Measurements from ENCODE around the gene TCF19.
"Not testable (repeated sequence)": the region's sequence is repeated elsewhere in the genome, so short reads cannot be mapped to it uniquely, and the experiment has no call there.

TCF19 gene

DNA sequence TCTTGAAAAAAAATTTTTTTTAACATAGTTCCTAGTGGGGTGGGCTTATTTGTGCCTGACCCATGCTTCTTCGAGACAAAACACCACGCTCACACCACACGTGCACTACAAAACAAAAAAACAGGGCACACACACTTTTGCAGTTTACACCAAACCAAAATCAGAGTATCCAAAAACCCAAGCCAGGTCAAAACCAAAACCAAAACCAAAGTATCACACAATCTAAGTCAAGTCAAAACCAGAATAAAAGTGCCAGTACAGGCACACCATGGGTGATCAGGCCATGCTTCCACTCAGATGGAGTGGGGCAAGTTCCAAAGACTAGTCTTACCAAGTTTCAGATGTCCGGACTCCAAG is 27.3 kb downstream of the TCF19 start:
- DNase-seq: not testable (repeated sequence)

DNA sequence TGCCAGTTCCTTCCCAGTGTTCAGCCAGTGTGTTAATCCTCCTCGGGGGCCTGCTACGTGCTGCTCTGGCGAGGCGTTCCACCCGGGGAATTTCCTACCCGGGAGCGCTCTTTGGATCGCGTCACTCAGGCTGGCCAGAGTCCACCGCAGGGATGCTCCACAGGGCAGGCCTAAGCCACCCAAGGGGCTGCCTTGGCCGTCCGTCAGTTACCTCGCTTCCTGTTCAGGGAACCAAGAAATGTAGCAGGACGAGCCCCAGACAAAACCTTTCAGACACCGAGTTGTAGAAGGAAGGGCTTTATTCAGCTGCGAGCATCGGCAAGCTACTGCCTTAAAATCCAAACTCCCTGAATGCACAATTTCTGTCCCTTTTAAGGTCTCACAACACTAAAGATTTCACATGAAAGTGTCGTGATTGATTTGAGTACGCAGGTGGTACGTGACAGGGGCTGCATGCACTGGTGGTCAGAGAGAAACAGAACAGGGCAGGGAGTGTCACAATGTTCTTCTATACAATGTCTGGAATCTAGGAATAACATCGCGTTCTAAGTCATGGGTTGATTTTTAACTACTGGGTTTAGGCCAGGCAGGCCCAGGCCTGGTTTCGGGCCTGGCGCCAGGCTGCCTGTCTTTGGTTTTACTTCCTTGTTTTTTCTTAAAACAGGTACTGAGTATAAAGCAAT is 27.8 kb downstream of the TCF19 start:
- no peak for DNase-seq

DNA sequence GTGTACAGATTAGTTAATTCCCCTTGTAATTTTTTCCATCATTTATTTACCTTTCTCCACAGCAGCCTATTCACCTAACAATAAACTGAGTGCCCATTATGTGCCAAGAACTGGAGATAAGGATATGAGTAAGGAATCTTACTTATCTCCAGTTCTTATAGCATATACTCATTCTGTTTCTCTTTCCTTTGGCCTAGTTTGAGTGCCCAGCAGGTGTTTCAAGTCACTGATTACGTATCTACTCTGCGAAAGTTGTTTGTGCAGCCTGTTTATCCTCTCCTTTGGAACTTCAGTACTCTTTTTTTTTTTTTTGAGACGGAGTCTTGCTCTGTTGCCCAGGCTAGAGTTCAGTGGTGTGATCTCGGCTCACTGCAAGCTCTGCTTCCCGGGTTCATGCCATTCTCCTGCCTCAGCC is 29.4 kb downstream of the TCF19 start:
- no peak for DNase-seq

DNA sequence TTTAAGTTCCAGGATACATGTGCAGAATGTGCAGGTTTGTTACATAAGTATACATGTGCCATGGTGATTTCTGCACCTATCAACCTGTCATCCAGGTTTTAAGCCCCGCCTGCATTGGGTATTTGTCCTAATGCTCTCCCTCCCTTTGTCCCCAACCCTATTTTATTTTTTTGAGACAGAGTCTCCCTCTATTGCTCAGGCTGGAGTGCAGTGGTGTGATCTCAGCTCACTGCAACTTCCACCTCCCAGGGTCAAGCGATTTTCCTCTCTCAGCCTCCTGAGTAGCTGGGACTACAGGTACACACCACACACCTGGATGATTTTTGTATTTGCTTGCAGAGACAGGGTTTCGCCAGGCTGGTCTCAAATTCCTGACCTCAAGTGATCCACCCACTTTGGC is 30.8 kb downstream of the TCF19 start:
- not testable (repeated sequence) for DNase-seq

DNA sequence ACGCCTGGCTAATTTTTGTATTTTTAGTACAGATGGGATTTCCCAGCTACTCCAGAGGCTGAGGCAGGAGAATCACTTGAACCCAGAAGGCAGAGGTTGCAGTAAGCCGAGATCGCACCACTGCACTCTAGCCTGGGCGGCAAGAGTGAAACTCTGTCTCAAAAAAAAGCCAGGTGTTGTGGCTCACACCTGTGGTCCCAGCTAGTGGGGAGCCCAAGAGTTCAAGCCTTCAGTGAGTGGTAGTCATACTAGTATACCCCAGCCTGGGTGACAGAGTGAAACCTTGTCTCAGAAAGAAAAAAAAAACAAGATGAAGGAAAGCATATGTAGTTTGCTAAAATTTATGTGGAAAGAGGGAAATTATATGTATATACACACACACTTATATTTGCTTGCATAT is 32.1 kb downstream of the TCF19 start:
- no peak for DNase-seq

DNA sequence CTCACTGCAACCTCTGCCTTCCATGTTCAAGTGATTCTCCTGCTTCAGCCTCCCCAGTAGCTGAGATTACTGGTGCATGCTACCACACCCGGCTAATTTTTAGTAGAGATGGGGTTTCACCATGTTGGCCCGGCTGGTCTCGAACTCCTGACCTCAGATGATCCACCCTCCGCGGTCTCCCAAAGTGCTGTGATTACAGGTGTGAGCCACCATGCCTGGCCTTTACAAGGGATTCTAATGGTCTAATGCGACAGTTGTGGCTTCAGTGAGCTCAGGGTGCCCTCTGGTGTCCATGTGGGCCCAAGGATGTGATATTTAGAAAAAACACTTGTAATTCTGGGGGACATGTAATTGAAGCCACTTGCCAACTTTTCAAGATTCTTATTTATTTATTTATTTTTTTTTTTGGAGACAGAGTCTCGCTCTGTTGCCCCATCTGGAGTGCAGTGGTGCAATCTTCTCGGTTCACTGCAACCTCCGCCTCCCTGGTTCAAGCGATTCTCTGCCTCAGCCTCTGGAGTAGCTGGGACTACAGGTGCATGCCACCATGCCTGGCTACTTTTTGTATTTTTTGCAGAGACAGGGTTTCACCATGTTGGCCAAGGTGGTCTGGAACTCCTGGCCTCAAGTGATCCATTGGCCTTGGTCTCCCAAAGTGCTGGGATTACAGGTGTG is 34.2 kb downstream of the TCF19 start:
- peak; percentile 35 to 68 for DNase-seq

DNA sequence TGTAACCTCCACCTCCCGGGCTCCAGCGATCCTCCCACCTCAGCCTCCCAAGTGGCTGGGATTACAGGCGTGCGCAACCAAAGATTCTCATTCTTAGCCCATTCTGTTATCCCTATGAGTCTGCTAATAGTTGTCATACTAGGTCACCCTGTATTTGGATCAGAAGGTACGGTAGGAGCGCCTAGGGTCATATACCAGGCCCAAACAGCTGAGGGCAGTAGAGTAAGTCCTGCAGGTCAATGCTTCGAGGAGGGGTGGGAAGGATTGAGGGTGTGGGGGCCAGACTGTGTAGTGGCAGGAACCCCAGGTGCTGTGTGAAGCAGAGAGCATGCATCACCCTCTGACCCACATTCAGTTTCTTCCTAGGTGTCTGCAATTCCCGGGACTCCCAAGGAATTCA is 34.8 kb downstream of the TCF19 start:
- no peak for DNase-seq

DNA sequence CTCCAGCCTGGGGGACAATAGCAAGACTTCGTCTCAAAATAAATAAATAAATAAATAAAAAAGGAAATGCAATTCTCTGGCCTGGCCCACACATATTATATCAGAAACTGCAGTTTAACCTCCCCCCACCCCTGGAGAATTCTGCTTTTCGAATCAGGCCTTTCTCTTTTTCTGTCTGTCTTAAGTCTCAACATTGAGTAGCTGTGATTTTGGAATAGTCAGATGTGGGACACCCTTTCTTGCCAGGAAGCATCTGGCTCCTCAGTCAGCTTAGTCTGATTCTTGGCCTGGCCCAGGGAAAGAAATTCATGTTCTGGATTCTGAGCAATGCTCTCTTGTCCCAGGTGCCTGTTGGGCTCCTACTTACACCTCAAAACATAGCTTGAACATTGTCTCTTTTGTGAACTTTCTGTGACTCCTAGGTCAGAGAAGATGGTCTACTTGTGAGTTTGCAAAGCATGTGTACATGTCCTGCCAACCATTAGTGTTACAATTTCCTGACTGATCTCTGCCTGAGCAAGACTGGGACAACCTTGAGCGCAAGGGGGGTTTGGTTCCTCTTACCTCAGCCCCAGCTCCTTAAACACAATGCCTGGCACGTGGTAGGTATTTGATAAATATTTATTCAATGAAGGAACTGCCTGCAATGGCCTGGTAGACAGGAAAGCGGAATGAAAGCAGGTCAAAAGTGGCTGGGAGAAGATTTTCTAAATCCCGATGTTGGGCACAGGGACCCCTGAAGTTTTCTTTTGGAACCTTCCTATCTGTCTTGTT is 35.9 kb downstream of the TCF19 start:
- DNase-seq: no peak

DNA sequence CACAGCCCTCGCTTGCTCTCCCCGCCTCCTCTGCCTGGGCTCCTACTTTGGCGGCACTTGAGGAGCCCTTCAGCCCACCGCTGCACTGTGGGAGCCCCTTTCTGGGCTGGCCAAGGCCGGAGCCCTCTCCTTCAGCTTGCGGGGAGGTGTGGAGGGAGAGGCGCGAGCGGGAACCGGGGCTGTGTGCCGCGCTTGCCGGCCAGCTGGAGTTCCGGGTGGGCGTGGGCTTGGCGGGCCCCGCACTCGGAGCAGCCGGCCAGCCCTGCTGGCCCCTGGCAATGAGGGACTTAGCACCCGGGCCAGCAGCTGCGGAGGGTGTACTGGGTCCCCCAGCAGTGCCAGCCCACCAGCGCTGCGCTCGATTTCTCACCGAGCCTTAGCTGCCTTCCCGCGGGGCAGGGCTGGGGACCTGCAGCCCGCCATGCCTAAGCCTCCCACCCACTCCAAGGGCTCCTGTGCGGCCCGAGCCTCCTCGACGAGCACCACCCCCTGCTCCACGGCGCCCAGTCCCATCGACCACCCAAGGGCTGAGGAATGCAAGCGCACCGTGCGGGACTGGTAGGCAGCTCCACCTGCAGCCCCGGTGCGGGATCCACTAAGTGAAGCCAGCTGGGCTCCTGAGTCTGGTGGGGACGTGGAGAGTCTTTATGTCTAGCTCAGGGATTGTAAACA is 37.1 kb downstream of the TCF19 start:
- DNase-seq: not testable (repeated sequence)

DNA sequence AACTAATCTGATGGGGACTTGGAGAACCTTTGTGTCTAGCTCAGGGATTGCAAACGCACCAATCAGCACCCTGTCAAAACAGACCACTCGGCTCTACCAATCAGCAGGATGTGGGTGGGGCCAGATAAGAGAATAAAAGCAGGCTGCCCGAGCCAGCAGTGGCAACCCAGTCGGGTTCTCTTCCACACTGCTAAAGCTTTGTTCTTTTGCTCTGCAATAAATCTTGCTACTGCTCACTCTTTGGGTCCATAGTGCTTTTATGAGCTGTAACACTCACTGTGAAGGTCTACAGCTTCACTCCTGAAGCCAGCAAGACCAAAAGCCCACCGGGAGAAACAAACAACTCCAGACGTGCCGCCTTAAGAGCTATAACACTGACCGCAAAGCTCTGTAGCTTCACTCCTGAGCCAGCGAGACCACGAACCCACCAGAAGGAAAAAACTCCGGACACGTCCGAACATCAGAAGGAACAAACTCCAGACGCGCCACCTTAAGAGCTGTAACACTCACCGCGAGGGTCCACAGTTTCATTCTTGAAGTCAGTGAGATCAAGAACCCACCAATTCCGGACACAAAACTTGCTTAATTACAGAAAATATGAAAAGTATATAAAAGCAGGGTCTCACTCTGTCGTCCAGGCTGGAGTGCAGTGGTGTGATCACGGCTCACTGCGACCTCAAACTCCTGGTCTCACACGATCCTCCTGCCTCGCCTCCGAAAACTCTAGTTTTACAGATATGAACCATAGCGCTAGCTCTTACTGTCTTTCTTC is 38.0 kb downstream of the TCF19 start:
- not testable (repeated sequence) for DNase-seq

DNA sequence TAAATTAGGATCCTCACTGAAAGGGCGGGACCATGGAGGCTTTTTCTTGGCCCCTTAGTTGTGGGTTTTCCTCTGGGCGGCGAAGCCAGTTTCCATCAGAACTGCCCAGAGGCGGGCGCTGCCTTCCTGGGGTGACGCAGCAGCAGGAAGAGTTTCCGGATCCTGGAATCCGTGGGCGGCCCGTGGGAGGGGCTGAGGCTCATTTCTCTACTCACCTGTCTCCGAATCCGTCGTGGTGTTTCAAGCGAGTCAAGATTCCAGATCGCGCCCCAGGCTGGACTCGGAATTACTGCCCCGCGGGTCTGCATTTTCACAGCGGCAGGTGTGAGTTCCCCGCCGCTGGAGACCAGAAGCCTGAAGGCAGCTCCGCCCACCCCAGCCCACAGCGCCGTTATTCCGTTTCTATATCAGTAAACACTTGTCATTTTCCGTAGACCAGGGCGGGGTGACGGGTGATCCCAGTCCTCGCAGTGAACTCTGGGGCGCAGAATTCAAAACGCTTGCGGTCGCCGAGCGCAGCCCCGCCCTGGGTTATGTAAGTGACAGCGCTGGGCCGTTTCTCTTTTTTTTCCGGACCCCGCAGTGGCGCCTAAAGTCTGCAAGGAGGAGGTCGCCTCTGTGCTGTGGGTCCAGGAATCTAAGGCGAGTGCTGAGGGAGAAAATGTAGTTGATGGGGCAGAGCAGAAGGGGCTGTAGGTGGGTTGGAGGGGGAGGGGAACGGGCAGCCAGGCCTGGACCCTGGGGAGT is 39.3 kb downstream of the TCF19 start:
- peak; percentile 62 to 73 for DNase-seq

DNA sequence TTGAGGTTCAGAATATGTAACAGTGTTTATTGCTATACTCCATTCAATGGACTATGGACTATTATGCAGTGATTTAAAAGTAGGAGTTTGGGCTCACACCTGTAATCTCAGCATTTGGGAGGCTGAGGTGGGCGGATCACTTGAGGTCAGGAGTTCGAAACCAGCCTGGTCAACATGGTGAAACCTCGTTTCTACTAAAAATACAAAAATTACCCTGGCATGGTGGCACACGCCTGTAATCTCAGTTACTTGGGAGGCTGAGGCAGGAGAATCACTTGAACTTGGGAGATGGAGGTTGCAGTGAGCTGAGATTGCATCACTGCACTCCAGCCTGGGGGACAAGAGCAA is 40.7 kb downstream of the TCF19 start:
- DNase-seq: not testable (repeated sequence)

DNA sequence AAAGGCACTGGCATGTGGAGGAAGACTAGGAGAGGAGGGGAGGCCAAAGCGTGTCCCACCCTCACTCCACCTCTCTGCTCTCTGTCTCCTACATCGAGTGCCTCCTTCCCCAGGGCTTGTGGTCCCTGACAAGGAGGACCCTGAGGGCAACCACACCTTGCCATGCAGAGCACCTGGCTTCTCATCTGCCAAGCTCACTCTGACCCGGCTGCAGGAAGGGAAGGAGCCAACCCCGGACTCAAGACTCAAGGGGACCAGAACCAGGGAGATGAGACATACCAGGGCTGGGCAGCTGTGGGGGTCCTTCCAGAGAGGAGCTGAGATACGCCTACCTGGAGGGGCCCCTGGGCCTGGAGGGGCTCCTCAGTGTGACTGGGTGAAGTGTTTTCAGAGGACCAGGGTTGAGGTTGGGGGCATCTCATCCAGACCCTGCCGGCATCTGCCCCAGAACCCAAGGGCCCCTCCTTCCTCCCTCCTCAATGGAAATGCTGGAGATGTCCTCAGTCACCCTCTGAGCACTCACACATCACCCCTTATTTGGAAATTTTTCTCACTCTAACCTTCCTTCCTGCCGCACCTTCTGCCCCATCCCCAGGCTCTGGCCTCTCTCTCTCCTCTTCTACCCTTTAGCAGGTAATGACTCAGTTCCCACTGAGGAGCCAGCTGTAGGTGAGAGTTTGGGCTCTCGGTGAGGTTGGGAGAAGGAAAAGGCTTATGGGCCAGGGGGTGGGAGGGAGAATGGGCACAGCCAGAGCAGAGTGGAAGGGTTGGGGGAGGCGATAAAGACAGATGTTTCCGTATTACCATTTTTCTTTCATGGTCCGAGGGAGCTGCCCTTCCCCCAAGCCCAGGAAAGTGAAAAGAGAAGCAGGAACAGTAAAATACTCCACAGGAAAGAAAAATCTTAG is 44.1 kb downstream of the TCF19 start:
- no peak for DNase-seq

DNA sequence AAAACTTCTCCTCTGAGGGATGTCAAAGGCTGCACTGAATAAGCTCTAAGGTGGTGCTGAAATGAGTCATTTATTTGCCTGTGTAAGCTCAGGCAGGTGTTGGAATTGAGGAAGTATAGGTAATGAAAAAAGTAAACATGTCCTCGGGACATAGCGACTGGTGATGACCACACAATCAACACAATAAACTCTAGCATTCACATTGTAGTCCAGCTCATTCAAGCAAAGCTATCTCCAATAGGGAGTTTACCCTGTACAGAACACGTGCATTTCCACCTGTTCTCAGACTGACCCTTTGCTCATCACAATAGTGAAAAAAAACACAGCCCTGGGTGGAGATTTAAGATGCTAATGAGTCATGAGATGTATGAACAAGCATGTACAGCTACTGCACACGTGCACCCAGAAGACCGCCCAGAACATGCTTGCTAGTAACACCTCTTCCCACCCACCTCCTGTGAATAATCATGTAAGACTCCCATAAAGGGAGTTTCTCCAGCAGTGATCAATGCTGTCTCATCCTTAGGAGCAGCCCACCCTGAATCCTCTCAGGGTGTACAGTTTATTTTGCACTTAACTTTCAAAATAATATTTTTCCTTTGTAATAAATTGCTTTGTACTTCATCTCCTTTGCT is 45.1 kb downstream of the TCF19 start:
- peak; percentile 44 to 62 for DNase-seq

DNA sequence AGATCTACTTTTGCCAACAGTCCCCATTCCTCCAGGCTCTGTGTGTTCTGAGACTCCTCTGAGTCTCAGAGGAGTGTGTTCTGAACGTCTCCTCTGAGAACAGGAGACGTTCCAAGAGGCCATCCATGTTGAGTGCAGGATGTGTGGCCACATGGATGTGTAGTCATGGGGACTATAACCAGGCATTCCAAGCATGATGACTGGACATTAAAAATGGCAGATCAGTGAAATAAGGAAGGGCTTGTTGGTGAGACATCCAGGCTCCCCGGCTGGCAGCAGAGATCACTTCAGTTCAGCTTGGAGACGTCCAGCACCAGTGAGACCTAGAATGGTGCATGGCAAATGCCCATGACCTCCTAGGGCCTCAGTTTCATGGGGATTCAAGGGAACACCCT is 46.4 kb downstream of the TCF19 start:
- no peak for DNase-seq

DNA sequence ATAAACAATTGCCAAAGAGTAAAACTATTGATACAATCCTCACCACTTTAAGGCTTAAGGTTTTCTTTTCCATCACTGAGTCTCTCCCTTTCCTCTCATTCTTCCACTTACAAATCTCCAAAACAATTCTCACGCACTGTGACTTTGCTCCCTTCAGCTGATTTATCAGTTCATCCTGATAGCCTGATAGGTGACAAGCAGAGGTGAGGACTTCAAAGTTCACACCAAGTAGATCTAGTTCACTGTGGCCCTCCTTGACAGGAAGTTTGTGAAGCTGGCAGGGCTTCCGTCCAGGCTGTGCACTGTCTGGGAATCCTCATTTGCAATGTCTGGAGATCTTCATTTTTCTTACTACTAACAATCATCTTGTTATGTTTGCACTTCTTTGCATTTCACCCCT is 47.2 kb downstream of the TCF19 start:
- DNase-seq: no peak

DNA sequence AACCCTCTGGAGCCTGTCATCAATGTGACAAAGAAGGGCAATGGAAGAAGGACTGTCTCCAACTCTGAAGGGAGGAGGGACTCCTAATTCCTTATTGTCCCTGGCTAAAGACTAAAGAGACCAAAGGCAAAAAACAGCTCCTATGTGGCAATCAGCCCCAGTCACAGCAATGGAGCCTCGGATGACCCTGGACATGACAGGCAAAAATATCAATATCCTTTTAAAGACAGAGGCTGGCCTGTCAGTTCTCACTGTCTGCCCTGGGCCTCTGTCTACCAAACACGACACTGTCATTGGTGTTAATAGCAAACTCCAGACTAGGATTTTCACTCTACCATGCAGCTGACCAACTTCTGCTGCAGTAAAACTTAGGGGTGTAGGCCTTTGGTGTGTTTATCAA is 50.1 kb downstream of the TCF19 start:
- no peak for DNase-seq

DNA sequence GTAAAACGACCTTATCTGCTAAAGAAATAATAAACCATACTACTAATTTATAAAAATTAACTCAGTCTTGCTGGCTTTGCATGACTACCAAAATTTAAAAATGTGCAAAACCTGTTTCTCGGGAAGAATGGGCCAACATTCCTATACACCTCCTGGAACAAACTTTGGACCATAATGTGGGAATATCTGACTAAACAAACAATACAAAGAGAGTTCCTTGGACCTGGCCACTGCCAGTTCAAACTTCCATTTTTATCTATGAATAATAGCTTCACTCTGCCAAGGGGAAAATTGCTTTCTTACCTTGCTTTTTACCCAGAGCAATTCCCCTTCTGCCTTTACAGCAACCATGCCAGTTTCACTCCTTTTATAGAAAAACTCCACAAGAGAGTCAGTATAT is 50.7 kb downstream of the TCF19 start:
- no peak for DNase-seq

DNA sequence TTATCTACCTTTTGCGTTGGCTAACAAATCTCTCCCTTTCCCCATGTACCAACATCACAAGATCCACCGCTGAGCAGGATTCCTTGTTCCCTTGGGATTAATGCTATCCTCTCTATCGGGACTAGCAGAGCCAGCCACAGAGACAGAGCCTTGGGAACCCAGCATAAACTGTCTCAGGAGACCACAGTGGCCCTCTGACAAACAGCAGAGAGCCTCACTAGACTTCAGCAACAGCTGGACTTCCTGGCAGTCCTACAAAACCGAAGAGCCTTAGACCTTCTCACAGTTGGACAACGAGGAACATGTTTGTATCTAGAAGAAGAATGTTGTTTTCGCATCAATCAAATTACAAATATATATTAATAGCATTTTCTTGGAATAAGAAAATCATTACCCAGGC is 51.7 kb downstream of the TCF19 start:
- no peak for DNase-seq

DNA sequence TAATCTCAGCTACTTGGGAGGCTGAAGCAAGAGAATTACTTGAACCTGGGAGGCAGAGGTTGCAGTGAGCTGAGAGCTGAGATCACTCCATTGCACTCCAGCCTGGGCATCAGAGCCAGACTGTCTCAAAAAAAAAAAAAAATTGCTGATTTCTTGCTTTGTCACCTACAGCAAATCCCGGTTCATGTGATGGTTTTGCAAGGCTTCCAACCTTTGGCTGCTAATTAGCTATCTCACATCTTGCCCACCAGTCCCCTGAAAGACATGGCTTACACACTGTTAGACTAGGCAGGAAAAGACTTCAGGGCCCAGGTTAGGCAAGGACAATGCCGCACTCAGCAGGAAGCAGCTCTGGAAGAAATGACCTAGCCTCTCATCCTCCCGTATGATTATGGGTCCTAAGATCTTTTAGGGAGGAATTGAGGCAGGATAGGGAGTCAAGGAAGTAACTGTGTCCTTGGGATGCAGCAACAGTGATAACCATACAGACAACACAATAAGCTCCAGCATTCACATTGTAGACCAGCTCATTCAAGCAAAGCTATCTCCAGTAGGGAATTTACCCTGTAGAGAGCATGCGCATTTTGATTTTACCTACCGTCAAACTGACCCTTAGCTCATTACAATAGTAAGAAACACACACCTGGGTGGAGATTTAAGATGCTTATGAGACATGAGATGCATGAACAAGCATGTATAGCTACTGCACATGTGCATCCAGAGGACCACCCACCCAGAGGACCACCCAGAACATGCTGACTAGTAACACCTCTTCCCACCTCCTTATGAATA is 52.5 kb downstream of the TCF19 start:
- no peak for DNase-seq
